HG02870 (cell line): ENCODE results near the gene UBD.

ENCODE experiments used
- ATAC-seq: cut with Tn5 transposase; IDR thresholded peaks from one replicate; pipeline ENCODE4 v1.9.1; 2021; ENCODE audit warnings: mild to moderate bottlenecking, moderate library complexity; ENCODE audit not compliant: unreplicated experiment

The UBD gene

DNA sequence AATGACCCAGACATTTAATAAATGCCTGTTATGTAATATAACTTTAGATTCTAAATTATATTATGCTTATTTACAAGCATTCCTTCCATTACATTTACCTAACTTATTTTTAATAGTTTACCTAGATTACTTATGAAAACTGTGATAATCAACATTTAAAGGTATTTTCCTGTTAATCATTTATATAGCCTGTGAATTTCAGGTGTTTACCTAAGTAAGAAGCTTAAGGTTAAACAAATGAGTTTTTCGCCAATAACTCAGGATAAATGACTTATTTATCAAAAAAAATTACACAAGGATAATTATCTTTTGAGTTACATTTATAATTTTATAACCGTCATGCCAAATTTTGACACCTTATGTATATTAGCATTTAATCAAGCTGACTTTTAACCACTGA is 35.5 kb downstream of the UBD start:
- no peak for ATAC-seq

DNA sequence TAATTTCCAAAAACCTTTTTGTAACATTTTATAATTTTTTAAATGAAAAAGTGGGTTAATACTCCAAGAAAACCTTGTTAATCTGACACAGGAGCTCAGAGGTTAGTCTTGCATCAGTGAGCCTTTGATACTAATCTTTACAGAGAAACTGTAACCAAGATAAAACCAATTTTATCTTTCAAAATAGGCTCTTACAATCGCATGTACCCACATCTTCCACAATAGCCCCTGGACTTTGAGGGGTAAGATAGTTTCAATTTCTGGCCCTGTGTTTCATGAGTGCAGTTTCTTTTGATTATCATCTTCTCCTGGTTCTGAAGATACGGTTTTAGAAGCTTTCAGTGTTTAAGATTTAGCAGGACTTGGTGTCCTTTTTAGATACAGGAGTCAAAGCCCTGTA is 37.3 kb downstream of the UBD start:
- no peak for ATAC-seq

DNA sequence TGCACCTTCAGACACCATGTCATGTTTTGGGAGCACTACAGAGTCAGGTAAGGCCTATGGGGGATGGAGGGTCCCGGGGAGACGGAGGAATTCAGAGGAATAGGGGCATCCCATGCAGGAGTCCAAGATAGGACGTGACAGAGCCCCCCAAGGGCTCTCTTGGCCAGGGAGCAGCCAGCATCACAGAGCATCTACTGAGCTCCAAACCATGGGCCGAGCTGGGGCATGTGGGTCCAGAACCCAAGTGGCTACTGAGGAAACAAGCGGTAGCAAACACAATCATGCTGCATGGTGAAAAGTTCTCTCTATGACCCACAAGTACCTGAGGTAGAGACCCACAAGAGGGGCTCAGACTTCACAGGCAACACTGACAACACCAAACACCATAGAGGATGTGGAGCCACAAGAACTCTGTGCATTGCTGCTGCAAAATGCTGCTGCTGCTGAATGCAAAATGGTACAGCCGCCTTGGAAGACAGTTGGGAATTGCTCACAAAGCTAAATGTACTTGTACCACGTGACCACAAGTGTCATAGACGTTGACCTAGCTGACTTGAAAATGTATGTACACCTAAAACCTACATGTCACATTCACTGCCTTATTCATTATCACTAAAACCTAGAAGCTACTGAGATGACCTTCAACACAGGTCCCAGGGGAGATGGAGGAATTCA is 38.4 kb downstream of the UBD start:
- no peak for ATAC-seq

DNA sequence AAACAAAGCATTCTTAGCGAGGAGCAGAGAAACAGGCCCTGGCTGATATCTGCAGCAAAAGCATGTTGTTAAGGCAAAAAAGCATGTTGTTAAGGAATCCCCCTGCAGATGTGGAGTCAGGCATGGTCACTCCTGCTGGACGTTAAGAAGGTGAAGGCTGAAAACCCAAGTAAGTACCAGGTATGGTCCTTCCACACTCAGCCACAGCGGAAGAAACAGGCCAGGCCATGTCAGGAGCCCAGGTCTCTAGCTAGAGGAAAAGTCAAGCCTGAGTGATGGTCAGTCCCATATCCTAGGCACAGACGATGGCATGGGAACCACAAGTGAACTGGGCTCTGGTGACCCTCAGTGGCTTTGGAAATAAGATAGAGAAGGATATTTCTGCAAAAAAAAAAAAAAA is 39.3 kb downstream of the UBD start:
- no peak for ATAC-seq

DNA sequence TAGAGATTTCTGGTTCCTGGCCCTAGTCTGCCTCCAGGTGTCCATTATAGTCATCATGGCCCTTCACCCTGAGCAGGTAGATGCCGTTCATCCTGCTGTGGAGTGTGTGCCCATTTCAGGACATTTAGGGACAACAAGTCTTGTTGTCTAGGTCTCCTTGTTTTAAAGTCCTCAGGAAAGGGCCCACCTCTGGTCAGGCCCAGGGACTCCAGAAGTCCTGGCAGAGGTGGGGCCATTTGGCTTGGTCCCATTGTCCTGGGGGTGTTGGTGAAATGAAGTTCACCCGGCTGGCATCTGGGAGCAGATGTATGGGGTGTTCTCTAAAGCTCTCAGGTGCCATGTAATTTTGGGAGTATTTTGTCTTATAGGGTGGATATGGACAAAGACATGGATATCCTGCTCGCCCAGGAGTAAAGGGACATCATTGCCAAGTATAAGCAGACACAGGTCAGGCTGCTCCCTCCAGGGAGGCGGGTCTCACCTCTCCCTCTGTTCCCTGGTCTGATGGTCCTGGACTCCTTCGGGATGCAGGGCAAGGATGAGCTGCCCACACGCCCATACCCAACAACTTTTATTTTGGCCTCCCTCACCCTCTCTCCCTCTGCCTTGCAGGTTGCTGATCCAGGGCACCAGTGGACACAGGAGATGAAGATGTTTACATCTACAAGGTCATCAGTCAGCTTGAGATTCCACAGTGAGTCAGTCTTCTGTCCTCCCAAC is 40.1 kb downstream of the UBD start:
- no peak for ATAC-seq

DNA sequence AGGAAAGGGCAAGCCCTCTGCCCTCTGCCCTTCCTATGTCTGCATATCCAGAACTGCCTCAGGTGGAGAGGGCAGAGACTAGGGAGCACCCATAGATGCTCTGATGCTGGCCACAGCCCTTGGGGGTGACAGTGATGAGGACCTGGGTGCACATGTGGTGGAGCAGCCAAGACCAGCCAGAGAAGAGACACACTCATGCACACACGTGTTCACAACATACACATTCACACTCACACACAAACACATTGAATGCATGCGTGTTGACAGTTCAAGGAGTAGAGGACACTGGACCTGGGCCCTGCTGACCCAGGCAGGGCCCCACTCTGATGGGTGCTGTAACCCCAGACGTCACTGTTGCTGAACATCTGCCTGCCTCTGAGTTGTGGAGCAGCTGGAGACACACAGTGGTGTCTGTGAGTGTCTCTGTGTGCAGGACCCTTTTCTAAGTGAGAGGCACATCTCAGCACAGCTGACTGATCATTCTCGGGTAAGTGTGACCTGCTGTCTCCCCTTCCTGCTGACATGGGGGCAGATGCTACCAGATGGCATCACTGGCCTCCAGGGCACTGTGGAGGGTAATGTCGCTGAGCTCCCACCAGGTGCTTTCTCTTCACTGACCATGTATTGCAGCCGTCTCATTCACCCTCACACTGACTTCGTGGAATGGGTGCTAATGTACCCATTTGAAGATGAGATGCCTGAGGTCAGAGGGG is 41.6 kb downstream of the UBD start:
- ATAC-seq = no peak

DNA sequence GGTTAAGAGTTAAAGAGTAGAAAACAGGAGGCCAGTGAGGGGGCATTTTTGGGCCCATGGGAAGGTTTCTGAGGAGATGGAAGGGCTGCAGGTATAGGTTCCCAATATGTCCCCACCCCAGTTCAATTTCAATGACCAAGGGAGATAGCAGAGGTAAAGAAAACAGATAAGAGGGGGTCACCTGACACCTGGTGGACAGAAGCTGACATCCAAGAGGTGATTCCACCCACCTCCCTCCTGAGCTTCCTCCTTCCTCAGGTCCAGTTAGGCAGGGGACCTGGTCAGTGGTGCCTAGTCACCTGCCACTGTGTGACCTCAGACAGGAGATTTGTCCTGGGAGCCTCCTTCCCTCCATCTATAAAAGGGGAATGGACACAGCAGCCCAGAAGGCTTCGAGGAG is 42.3 kb downstream of the UBD start:
- ATAC-seq = no peak

DNA sequence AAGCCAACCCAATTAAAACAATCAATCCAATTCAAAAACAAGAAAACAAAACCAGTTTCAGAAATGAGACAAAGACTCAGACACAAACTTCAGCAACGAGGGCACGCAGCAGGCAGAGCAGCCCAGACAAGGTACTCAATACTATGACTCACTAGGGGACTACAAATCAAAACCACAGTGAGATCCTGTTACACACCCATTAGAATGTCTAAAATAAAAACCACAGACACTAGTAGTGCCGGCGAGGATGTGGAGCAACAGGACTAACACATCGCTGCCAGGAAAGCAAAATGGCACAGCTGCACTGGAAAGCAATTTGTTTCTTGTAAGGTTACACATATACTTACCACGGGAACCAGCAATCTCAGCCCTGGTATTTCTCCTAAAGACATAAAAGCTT is 43.4 kb downstream of the UBD start:
- ATAC-seq = no peak

DNA sequence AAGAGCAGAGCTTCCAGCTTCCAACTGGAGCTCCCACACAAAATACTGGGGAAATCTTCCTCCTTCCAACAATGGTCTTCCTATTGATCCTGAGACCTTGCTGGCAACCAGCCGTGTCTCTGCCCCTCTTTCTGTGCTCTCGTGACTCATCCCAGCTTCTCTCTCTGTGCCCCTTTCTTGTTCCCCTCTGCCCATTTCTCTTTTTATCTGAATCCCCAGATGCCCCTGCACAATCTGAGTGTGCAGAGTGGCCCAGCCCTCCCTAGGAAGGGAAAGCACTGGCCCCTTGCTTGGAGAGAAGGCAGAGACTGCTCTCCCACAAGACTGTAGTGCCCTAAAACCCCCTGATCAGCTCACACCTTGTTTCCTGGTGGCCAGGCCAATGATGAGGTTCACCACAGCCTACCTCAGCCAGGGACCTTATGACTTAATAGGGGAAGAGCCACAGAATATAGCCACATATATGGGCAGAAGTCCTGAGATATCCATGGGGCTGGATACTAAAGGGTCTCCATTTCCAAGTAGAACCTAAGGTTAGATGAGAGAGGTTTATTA is 48.7 kb downstream of the UBD start:
- ATAC-seq = no peak

DNA sequence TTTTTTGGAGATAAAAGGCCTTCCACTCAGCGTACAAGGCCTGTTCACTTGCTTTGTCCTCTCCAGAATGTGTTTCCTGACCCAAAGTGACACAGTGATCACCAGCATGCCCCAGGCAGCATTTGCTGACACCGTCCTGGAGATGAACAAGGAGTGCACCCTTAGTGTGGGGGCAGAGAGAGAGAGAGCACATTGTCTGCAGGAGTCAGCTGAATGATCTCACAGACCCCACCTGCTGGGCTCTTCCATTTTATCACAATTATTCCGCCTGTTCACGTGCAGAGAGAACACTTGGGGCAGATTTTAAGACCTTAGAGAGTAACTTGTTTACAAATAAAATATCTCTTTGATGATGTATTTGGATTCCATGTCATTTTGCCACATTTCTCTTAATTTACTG is 49.3 kb downstream of the UBD start:
- ATAC-seq = no peak

DNA sequence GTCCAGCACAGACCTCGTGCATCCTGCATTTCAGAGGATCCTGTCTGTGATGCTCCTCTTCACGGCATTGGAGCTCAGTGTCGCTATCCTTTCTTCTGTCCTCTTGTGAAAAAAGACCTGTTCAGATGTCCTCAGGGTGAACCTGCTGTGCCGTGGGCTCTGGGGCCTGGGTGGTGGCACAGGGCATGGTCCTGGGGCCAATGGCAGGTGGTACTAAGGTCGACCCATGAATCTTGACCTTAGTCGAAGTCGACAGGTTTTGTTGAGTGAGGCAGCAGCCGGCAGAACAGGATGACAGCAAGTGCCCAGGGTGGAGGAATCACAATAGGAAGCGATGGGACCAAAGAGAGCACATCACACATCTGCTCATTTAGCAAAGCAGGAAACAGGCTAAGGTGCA is 49.8 kb downstream of the UBD start:
- ATAC-seq = no peak

DNA sequence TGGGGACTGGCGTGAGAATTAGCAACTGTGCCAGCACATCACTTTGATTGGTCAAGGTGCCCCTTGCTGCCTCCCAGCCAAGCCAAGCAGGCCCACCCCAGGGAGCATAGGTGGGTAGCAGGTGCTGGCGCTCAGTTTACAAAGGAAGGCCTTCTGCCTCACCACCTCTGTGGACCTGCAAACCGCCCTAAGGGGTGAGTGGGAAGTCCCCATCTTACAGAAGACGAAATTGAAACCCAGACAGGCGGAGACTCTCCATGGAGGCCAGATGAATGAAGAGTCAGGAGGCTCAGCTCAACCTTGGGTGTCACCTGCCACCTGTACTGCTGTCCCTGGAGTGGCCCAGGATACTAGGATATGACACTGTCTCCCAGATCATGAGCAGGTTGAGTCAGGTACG is 50.3 kb downstream of the UBD start:
- peak; percentile 86 for ATAC-seq

DNA sequence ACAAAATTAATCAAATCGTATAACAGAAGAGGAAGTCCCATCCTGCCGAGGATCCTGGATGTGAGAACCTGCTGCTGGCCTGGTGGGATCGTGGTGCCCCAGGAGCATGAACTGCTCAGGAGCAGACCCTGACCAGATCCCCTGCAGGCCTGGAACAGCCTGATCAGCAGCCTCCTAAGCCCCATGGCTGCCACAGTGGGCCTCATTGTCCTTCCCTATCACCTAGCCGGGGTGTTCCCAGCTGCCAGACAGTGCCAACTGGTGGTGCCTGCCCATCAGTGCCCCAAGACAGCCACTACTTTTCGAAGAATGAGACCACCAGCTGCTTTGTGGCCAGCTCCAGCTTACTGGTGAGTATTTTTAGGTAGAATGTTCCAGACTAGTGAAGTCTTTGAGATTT is 52.2 kb downstream of the UBD start:
- ATAC-seq = no peak

DNA sequence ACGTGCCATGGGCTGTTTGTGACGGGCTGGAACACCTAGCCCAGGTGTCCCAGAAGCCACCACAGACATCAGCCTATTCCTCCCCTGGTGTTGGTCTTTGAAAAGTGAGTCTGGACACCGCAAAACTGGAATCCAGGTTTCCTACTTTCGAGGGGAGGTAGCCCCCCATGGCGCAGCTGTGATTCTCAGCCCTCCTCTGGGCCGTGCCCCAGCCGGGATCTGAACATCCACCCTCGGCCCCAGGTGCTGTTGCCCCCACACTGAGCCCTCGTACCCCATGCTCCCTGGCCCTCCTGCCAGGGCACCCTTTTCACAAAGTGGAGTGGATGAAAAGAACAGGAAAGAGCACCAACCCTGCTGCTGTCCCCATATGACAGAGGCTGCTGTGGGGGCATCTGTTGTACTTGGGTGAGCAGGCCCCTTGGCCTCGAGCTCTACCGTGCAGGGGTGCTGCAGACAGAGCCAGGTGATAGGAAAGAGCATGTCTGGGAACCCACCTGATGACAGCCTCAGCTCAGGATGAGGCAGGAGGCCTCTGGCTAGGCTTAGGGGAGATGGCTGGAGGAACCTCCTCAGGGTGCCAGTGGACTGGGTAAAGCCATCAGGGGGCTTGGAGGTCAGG is 53.0 kb downstream of the UBD start:
- ATAC-seq = no peak

DNA sequence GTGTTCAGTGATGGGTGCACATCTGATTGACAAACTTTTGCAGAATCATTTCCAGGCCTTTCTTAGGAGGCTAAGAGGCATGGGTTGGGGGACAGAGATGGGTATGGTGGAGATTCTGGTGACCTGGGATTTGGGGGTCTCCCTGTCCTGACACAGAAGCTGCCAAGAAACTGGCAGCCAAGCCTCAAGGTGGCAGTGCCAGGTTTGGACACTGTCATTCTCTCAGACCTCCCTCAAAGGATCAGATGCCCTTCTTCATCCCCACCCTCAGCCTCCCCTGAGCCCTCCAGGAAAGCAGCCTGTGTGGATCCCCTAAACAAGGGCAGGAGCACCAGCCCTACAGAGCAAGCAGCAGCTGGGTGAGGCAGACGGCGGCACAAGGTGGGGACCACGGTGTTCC is 53.7 kb downstream of the UBD start:
- no peak for ATAC-seq
